ENCODE data around the gene MAN1A2. TPM values are rescaled to one million over a fixed set of nuclear protein-coding genes. Genes with fewer than 3 reads are reported as not detected.

The MAN1A2 gene
- total RNA-seq, 1 experiment from 2014 or later, result 21.1 TPM

DNA sequence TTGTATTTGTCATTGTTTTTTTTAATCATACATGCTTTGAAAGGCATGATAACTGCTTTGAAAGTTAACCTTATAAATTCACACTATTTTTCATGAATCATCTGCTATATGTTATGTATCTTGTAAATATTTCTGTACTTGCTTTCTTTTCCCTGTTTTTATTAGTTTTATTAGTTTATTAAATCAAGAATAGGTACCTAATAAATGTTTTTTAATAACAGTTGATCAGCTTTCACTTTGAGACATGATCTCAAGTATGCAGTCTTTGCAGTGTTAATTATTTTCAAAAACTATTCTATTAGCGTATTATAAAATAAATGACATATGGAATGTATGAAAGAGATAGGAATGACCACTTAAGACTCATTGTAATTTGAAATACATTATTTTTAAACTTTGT is 127.8 kb downstream of the MAN1A2 start:
- H3K27me3 ChIP-seq (ENCODE audit: low read length), result no peaks in the 10 kb centered on the region
- intact Hi-C loops (cut with micrococcal nuclease), result no loop called here
- no peak for ATAC-seq

DNA sequence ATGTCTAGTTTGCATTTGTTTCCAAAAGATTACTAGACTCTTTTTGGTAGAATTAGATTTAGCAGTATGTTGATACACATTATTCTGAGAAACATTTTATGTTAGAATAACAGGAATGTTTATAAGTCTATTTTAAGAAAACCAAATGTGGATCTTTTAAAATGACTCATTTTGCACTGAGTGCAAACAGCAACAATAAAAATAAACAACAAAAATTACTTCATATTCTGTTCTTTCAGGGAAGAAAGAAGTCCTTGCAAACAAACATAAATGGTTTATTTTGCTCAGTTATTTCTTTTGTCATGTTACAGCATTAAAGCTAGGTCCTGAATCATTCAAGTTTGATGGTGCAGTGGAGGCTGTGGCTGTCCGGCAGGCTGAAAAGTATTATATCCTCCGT is 131.8 kb downstream of the MAN1A2 start:
- ChIA-PET POLR2A (ENCODE audit: unreplicated experiment) (no interaction called here), CTCF (interaction anchor here (0.7 kb wide), 1 partner anchor 422 kb away, joined by 3 read pairs; no protein-coding TSS in a partner anchor)
- Histone ChIP-seq H3F3A (ENCODE audit: low read length, unreplicated experiment) (no peaks in the 10 kb centered on the region), H2AFZ (ENCODE audit: low read length) (no peak overlapping the region), H3K4me2 (ENCODE audit: low read length) (no peak overlapping the region), H3K4me3 (ENCODE audit: low read length) (no peak overlapping the region), H4K20me1 (ENCODE audit: low read length) (no peaks in the 10 kb centered on the region), H3K79me2 (ENCODE audit: low read length) (no peaks in the 10 kb centered on the region), H3K27me3 (ENCODE audit: low read length) (no peaks in the 10 kb centered on the region), H3K9ac (ENCODE audit: low read length) (no peak overlapping the region), H3K9me3 (ENCODE audit: low read length) (no peaks in the 10 kb centered on the region), H3K36me3 (ENCODE audit: low read depth, low read length) (0 out of 2 replicates have a peak, but pooled peaks cover under 1% of the 10 kb centered on the region), H3K27ac (ENCODE audit: low read length) (no peak overlapping the region), H3K9me2 (replicated peaks; ENCODE audit: low read length) (no peaks in the 10 kb centered on the region), H3K4me1 (ENCODE audit: insufficient read depth, low read length) (peaks cover 9% of the 10 kb centered on the region; the same call in 1 of the 2 replicates)
- BruUV-seq (replicated peaks), result no TSS peak
- intact Hi-C loops (cut with micrococcal nuclease), result no loop called here
- TF ChIP-seq, protein P1, sequence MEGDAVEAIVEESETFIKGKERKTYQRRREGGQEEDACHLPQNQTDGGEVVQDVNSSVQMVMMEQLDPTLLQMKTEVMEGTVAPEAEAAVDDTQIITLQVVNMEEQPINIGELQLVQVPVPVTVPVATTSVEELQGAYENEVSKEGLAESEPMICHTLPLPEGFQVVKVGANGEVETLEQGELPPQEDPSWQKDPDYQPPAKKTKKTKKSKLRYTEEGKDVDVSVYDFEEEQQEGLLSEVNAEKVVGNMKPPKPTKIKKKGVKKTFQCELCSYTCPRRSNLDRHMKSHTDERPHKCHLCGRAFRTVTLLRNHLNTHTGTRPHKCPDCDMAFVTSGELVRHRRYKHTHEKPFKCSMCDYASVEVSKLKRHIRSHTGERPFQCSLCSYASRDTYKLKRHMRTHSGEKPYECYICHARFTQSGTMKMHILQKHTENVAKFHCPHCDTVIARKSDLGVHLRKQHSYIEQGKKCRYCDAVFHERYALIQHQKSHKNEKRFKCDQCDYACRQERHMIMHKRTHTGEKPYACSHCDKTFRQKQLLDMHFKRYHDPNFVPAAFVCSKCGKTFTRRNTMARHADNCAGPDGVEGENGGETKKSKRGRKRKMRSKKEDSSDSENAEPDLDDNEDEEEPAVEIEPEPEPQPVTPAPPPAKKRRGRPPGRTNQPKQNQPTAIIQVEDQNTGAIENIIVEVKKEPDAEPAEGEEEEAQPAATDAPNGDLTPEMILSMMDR (conservative IDR thresholded peaks at IDR 0.05; ENCODE audit: low read depth, low read length), result no peak
- TF ChIP-seq EZH2 (IDR thresholded peaks at IDR 0.05; ENCODE audit: low read length, unreplicated experiment) (no peak), EZH2phosphoT487 (IDR thresholded peaks at IDR 0.05; ENCODE audit: borderline replicate concordance, low read length) (no peak)
- ATAC-seq, result no peak
- no peak for DNase-seq

More for the DNA sequence above, 127.8 kb downstream of the MAN1A2 start:
- H3K9me3 ChIP-seq (ENCODE audit: low read length), result no peaks in the 10 kb centered on the region
- no TSS peak for BruUV-seq (replicated peaks)
- no peak for DNase-seq
- no peaks in the 10 kb centered on the region for H3K79me2 ChIP-seq (ENCODE audit: low read length)
- ChIA-PET CTCF (no interaction called here), POLR2A (ENCODE audit: unreplicated experiment) (interaction anchor here (0.6 kb wide), 1 partner anchor 132 kb away, joined by 3 read pairs; no protein-coding TSS in a partner anchor)
- no peaks in the 10 kb centered on the region for H3F3A ChIP-seq (ENCODE audit: low read length, unreplicated experiment)
- no peaks in the 10 kb centered on the region for H3K4me1 ChIP-seq (ENCODE audit: insufficient read depth, low read length)
- H3K9ac ChIP-seq (ENCODE audit: low read length), result no peak overlapping the region
- H4K20me1 ChIP-seq (ENCODE audit: low read length), result no peaks in the 10 kb centered on the region
- no peak overlapping the region for H2AFZ ChIP-seq (ENCODE audit: low read length)
- TF ChIP-seq, protein P1 (conservative IDR thresholded peaks at IDR 0.05; ENCODE audit: low read depth, low read length), result no peak
- TF ChIP-seq EZH2phosphoT487 (IDR thresholded peaks at IDR 0.05; ENCODE audit: borderline replicate concordance, low read length) (no peak), EZH2 (IDR thresholded peaks at IDR 0.05; ENCODE audit: low read length, unreplicated experiment) (no peak)
- H3K36me3 ChIP-seq (ENCODE audit: low read depth, low read length), result 0 out of 2 replicates have a peak, but pooled peaks cover 2% of the 10 kb centered on the region
- no peaks in the 10 kb centered on the region for H3K9me2 ChIP-seq (replicated peaks; ENCODE audit: low read length)
- no peak overlapping the region for H3K4me2 ChIP-seq (ENCODE audit: low read length)
- H3K27ac ChIP-seq (ENCODE audit: low read length), result no peak overlapping the region
- no peak overlapping the region for H3K4me3 ChIP-seq (ENCODE audit: low read length)

DNA sequence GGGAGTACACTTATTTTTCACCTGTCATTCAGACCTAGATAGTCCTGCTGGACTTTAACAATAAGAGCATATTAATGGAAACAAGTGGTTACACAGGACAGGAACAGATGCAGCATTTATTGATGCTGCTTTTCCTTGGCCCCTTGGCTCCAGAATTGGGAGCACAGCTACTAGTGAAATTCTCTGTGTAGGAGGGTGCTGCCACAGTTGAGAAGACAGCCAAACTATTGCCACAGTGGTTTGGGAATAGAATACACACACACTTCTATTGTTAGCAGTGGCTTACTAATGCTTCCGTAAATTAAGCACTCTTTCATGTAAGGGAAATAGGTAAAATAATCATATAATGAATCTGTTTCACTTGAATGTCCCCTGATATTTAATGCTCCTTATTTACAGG is 133.3 kb downstream of the MAN1A2 start:
- ATAC-seq, result no peak
- BruUV-seq (replicated peaks), result no TSS peak
- Histone ChIP-seq H4K20me1 (ENCODE audit: low read length) (no peaks in the 10 kb centered on the region), H3K79me2 (ENCODE audit: low read length) (no peaks in the 10 kb centered on the region), H2AFZ (ENCODE audit: low read length) (no peak overlapping the region), H3F3A (ENCODE audit: low read length, unreplicated experiment) (no peaks in the 10 kb centered on the region), H3K4me3 (ENCODE audit: low read length) (no peak overlapping the region), H3K9me3 (ENCODE audit: low read length) (no peaks in the 10 kb centered on the region), H3K27ac (ENCODE audit: low read length) (no peak overlapping the region), H3K27me3 (ENCODE audit: low read length) (no peaks in the 10 kb centered on the region), H3K9ac (ENCODE audit: low read length) (no peak overlapping the region), H3K4me2 (ENCODE audit: low read length) (no peak overlapping the region), H3K9me2 (replicated peaks; ENCODE audit: low read length) (no peaks in the 10 kb centered on the region), H3K4me1 (ENCODE audit: insufficient read depth, low read length) (peaks cover 9% of the 10 kb centered on the region; the same call in 1 of the 2 replicates), H3K36me3 (ENCODE audit: low read depth, low read length) (no peaks in the 10 kb centered on the region)
- intact Hi-C loops (cut with micrococcal nuclease), result no loop called here
- ChIA-PET POLR2A (ENCODE audit: unreplicated experiment) (no interaction called here), CTCF (no interaction called here)
- TF ChIP-seq EZH2phosphoT487 (IDR thresholded peaks at IDR 0.05; ENCODE audit: borderline replicate concordance, low read length), result no peak
- TF ChIP-seq, protein P1 (conservative IDR thresholded peaks at IDR 0.05; ENCODE audit: low read depth, low read length), result no peak
- TF ChIP-seq EZH2 (IDR thresholded peaks at IDR 0.05; ENCODE audit: low read length, unreplicated experiment), result no peak
- DNase-seq, result no peak
